NCI-H1048 (cell line): ENCODE results near the gene TAB2.
"Not testable (repeated sequence)": the region's sequence is repeated elsewhere in the genome, so short reads cannot be mapped to it uniquely, and the experiment has no call there.

Experiments
- DNase-seq: peaks from one replicate; lab custom pipeline; 2025; lab: John Stamatoyannopoulos, UW

The TAB2 gene

DNA sequence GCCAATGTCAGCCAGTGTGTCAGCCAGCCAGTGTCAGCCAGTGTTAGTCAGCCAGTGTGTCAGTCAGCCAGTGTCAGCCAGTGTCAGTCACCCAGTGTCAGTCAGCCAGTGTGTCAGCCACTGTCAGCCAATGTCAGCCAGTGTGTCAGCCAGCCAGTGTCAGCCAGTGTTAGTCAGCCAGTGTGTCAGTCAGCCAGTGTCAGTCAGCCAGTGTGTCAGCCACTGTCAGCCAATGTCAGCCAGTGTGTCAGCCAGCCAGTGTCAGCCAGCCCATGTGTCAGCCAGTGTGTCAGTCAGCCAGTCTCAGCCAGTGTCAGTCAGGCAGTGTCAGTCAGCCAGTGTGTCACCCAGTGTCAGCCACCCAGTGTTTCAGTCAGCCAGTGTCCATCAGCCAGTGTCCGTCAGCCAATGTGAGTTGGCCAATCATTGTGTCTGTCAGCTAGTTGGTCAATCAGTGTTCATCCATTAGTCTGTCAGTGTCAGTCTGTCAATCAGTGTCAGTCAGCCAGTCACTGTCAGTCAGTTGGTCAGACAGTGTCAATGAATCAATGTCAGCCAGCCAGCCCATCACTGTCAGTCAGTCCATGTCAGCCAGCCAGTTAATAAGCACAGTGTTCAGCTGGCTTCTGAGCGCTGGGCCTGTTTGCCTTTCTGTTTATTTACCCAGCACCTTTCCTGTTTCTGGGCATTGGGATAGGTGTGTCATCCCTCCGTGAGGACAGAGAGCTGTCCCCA is 127.0 kb downstream of the TAB2 start:
- not testable (repeated sequence) for DNase-seq

DNA sequence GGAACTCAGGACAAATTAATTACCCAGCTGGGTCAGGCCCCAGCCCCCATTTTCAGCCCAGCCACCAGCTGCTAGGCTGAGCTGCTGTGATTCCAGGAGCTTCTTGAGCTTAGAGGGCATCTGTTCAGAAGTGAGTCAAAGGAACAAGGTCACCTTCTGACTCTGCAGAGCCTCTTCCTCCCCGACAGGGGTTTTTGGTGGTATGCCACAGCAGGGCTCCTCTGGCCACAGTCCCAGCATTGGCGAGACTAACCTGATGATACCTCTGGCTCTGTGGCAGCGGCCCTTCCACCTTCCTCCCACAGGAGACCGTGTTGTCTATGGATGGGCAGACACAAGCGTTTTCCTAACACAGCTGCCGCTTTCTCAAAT is 127.6 kb downstream of the TAB2 start:
- no peak for DNase-seq

DNA sequence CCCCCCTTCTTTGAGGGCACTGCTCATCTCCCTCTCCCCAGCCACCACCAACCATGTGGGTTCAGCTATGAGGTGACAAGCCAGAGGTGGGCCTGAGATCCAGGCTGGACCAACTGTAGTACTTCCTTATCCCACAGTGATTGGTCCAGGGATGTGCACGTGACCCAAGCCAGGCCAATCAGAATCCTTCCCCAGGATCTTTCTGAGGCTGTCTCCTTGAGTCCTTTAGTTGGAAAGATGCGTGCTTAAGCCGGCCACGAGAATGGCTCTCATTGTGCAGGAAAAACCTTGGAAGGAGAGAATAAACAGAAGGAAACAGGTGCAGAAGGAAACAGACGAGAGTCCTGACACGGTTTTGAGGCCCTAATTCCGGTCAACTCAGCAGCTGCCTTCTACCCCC is 128.1 kb downstream of the TAB2 start:
- DNase-seq, result no peak

DNA sequence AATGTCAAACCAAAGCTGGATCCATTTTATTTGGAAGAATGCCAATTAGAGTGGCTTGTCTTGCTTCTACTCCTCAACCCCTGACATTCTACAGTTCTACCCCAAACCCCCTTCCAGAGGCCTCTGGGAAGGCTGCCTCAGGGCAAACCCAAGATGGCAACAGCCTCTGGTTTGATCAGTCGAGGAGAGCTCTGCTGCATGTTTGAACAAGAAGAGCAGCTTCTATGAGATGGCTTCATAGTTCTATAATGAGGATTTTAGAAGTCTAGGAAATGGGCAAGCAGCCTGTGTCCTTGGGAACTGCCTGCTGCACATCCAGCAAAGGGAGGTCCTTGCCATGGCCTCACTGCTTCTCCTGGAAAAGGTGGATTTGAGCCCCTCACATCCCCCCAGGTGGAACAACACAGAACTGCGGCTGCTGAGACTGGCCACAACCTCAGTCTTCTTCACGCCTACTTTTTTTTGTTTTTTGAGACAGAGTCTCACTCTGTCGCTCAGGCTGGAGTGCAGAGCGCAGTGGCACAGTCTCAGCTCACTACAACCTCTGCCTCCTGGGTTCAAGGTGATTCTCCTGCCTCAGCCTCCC is 129.4 kb downstream of the TAB2 start:
- no peak for DNase-seq

DNA sequence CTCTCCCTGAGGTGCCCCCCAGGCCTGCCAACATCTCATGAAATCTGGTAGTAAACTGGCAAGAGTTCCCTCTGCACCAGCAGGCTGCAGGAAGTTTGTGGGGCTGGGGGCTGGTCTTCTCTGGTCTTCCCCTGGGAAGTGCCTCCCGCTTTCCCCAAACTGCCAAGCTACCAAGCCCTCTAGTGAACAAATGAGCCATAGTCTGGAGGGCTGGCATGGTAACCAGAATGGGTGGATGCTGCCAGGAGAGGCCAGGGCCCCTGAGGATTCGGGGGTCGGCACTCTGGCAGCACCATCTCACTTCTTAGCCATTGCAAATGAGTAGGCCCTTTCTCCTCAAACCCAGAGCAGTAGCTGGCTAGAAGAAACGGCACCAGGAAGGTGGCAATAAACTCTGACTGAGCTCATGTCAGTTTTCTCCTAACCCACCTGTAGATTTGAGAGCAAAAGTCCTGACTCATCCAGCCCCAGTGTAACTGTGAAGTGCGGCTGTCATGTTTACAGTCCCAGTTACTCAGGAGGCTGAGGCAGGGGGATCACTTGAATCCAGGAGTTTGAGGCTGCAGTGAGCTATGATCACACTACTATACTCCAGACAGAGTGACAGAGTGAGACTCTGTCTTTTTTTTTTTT is 131.4 kb downstream of the TAB2 start:
- no peak for DNase-seq

DNA sequence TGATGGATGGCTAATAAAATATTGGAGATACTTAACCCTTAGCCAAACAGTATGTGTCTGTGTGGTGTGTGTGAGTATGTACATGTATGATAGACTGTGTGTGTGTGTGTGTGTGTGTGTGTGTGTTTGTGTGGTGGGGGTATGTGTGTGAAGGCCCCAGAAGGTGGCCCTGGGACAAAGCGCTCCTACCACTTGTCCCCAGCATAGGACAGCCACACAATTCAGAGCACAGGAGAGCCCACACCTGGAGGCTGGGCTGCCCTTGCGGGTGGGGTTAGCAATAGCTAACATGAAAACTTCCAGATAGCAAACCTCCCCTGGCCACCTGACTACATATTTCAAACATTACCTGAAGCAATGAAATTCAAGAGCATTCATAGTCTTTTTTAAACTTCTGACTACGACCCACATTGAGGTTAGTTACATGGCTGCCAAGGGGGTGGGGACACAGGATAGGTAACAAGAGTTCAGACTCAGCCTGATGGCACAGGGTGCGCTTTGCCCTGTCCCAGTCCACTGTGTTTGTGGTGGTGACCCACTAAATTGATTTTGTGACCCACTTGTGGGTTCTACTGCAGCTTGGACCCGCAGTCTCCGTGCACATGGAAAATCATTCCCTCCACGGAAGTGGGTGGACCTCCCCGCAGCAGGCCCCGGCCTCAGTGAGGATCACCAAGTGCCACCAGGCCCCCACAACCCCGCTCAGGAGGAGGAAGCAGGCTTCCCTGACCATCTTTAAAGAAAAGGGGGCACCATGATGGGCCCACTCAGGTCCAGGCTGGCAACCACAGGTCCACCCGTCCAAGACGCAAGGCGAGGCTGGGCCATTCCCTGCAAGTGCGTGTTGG is 132.5 kb downstream of the TAB2 start:
- no peak for DNase-seq

DNA sequence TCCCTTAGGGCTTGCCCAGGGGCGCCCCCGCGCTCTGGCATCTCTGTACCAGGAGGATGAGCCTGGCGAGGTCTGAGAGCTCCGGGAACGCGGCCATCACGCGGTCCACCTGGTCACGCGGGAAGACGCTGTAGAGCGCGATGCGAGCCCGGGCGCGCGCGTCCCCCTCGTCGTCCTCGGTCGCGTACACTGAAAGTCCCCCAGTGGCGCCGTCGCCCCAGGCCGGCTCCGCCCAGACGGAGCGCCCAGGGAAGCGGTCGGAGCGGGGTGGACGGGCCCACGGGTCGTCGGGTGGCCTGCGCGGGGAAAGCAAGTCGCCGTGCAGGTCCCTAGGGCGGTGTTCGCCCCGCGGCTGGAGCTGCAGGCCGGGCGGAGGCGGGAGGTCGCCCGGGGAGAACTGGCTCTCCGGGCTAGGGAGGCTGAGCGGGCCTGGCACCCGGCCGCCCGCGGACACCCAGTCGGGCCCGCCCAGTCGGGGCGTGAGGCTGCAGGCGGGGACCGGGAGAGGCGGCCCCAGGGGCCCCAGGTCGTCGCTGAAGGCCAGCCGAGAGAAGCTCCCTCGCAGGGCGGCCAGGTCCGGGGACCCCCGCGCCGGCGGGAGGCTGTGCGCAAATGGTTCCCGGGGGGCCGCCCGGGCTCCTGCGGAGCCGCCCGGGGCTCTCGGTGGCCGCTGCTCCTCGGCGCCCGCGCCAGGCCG is 133.3 kb downstream of the TAB2 start:
- DNase-seq, result no peak

DNA sequence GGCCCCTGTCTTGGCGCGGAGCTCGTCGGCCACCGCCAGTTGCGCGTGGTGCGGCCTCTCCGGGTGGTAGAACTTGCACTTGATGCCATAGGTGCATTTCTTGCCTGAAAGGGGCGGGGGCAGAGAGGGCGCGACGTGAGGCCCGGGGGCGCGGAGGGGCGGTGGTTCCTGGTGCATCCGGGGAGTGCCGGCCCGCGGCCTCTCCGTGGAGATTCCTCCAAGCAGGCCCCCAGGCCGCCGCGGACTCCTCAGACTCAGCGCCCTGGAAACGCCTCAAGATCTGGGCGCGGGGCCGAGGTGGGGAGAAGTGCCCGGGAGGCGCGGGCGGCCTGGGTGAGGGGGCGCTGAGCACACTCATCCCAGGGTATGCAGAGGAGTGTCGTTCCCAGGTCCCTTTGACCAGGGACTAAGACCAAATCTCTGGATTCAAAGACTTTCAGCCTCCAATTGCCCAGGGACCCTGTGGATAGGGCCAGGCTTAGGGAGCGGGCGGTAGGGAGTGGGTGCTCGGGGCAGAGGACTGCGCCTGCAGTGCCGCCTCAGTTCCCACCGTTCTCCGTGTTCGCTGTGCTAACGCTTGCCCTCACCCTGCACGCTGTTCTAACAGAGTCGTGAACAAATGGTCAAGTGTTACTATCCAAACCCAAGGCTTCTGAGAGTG is 134.0 kb downstream of the TAB2 start:
- DNase-seq, result no peak

DNA sequence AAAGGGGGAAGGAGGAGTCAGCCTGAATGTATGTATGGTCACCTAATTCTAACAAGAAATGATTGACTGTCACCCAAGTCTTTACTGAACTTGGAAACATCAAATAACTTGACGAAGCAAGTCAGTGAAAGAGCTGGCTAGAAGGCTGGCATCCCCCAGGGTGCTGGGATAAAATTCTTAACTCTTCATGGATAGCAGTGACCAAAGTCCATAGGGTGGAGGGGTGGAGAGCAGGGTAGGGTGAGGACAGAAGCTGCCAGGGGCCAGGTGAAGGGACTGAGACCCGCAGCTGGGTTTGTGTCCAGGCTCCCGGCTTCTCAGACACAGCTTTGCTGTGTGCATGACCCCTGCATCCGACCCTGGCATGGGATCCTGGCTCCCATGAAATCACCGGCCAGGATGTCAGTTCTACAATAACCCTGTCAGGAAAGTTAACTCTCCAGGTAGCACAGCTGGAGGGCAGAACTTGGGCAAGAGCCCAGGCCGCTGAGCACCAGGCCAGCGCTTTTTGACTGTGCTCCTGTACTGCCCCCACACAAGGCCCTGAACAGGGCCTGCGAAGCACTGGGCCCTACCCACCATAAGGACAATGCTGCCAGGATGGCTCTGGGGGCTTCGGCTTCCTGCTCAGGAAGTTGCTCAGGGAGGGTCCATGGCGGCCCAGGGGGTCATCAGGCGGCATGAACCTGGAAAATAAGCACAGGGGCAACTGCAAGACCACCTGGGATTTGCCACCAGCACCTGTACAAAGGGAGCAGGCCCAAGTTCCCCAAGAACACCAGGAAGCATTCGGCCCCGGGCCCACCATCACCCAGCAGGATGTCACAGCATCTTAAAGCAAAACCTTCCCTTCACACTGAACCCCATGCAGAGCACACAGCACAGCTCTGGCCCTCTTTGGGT is 134.8 kb downstream of the TAB2 start:
- no peak for DNase-seq

DNA sequence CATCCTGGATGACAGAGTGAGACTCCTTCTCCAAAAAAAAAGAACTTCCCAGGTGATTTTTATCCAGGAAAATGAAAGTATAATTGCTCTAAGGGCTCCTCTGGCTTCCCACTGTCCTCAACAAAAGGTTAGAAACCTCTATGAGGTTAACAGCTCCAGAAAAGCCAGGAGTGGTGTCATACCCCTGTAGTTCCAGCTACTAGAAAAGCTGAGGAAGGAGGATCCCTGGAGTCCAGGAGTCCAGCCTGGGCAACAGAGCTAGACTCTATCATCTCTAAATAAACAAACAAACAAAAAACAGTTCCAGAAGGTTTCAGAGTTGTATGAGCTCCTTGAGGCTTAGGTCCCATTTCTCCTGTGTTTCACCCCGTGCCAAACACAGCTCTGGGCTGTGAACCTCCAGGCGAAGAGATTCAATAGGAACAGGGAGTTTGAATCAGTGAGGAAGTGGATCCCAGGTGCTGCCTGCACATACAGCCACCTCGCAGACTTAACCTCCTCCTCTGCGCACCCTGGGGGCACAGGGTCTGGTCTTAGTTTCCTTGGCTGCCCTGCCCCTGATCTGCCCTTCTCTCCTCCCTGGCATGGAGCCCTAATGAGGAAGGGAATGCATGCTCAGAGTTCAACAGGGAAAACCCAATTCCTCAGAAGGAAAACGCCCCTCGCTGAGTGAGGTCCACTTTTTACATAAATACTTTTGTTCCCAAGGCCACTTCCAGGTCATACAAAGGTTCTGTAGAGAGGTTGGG is 136.3 kb downstream of the TAB2 start:
- no peak for DNase-seq

DNA sequence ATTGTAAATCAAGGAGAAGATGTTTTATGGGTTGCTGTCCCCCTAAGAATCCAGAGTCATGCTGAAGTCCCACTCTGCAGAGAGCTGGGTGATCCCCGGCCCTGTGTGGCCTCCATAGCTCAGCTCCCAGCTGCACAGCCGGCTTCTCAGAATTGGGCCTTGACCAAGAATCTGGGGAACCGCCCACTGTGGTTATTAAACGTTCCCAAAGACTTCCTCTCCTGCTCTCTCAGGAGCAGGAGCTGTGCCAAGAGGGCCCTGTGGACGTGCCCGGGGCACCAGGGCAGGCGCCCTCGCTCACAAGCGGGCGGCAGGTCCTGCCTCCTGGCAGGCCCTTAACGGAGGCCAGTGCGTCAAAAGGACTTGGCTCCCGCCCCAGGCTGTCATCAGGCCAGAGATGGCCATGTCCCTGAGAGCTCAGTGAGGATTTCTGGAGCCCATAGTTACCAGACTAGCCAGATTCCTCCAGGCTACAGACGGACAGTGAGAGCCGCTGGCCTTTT is 136.9 kb downstream of the TAB2 start:
- no peak for DNase-seq

DNA sequence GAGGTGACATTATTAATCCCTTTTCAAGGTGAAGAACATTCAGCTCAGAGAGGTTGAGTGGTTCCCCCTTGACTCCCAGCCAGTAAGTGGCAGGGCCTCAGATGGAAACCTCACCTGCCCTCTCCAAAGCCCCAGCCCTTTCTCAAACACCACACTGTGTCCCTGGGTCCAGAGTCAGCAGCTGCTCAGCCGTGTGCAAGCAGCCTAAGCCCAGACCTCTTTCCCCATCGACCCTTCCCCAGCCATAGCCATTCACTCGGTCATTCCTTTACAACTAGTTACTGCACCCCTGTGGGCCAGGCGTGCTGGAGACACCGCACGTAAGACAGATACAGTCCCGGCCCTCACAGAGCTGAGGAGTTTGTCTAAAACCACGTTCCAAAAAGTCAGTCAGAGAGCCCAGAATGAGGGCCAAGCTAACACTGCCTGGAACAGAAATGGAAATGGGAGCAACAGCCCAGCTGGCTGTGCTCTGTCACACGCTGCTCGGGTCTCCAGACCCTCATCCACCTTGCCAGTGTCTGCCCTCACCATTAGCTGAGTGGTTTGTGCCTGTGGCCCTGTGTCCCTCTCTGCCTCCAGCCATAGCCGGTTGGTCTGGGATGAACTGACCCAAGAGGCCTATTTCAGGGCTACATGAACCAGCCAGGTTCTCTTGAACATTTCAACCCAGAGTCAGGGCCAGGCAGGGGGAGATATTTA is 137.7 kb downstream of the TAB2 start:
- DNase-seq, result no peak

DNA sequence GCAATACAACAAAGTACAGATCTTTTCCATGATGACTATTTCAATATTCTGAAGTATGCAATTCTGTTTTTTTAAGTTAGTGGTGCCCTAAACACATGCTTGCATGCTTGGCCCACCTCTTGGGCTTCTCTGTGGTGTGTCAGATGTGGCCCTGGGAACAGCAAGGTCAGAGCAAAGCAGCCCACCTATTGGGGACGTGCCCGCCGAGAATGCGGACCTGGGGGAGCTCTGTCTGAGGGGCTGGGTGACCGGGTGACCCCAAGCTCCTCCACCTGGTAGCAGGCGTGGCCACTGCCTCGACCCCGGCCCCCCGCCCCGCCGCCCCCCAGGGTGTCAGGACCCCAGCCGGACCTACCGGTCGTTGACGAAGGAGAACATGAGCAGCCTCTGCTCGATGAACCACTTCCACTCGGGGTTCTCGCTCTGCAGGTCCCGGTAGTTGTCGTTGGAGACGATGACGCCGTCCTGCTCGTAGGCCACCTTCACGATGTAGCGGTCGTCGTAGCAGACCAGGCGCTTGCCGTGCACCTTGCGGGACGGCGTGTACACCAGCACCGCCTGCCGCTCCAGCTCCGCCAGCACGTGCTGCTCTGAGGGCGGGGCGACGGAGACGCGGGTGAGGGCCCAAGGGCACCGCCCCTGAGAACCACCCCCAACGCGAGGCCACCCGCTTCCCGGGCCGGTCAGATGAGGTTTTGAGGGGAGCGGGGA is 139.0 kb downstream of the TAB2 start:
- DNase-seq, result no peak

DNA sequence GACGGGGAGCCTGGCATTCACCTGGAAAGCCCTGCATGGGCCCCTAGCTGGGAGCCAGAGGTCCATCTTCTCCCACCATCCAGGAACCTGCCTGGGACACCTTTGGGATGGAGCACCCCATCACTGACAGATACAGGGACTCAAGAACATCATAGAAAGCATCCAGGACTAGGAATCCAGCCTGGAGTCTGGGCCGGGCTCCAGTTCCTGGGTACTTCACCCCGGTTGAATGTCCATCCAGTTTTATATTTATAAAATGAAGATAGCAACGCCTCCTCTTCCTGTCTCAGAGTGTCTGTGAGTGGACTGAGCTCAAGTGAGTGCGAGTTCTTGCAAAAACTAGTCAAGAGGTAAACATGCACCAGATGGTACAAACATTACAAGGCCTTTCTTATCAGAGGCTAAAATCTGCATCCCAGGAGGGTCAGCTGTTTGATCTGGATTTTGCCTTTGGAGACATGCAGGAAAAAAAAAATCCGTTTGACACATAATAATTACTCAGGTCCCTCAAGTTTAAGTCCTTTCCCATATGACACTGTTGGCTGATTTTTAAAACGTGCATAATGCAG is 139.9 kb downstream of the TAB2 start:
- DNase-seq, result no peak

DNA sequence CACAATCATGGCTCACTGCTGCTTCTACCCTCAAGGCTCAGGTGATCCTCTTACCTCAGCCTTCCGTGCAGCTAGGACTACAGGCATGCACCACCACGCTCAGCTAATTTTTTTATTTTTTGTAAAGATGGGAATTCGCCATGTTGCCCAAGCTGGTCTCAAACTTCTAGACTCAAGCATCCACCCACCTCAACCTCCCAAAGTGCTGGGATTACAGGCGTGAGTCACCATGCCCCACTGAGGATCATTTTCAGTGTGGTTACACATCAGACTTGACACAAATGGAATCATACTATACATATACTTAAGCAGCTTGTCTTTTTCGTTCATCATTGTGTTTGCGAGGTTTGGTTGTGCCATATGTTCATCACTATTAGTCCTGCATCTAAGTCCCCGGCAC is 140.7 kb downstream of the TAB2 start:
- DNase-seq, result no peak

DNA sequence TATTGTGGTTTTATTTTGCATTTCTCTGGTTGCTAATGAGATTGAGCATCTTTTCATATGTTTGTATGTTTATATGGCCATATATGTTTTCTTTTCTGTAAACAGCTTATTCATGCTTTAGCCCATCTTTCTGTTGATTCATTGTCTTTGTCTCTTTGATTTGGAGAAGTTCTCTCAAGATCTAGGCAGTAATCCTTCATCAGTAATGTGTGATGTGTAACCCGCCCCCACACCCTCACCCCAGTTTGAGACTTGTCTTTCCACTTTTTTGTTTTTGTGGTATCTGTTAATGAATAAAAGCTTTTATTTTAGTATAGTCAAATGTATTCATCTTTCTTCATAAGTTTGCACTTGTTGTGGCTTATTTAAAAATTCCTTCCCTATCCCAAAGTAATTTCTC is 141.3 kb downstream of the TAB2 start:
- no peak for DNase-seq

DNA sequence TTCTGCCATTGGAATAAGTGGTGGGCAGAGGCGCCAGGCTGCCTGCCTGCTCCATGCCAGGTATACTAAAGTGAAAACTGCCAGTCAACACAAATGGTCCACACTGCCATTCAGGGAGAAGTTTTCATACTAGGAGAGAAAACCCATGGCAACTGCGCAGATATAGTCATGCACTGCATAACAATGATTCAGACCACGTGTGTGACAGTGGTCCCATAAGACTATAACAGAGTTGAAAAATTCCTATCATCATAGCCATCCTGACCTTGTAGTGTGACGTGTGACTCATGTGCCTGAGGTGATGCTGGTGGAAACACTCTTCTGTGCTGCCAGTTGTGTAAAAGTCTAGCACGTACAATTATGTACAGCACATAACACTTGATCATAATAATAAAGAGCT is 142.2 kb downstream of the TAB2 start:
- no peak for DNase-seq

DNA sequence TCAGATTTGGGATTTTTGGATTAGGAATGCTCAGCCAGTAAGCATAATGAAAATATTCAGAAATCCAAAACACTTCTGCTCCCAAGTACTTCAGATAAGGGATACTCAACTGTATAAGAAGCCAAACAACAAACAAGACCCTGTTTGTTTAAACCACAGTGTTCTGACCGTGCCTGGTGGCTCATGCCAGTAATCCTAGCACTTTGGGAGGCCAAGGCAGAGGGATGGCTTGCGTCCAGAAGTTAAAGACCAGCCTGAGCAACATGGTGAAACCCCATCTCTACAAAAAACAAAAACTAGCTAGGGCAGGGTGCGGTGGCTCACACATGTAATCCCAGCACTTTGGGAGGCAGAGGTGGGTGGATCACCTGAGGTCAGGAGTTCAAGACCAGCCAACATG is 142.7 kb downstream of the TAB2 start:
- DNase-seq, result not testable (repeated sequence)
